ENCODE results near the gene NAT16.
"Not testable (repeated sequence)": the region's sequence is repeated elsewhere in the genome, so short reads cannot be mapped to it uniquely, and the experiment has no call there.

Gene NAT16

DNA sequence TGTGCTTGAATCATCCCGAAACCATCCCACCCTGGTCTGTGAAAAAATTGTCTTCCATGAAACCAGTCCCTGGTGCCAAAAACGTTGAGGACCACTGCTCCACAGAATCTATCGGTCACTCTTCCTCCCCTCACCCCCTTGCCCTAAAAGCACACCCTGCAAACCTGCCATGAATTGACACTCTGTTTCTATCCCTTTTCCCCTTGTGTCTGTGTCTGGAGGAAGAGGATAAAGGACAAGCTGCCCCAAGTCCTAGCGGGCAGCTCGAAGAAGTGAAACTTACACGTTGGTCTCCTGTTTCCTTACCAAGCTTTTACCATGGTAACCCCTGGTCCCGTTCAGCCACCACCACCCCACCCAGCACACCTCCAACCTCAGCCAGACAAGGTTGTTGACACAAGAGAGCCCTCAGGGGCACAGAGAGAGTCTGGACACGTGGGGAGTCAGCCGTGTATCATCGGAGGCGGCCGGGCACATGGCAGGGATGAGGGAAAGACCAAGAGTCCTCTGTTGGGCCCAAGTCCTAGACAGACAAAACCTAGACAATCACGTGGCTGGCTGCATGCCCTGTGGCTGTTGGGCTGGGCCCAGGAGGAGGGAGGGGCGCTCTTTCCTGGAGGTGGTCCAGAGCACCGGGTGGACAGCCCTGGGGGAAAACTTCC, 54.0 kb downstream of the NAT16 start:
- no peak for DNase-seq

DNA sequence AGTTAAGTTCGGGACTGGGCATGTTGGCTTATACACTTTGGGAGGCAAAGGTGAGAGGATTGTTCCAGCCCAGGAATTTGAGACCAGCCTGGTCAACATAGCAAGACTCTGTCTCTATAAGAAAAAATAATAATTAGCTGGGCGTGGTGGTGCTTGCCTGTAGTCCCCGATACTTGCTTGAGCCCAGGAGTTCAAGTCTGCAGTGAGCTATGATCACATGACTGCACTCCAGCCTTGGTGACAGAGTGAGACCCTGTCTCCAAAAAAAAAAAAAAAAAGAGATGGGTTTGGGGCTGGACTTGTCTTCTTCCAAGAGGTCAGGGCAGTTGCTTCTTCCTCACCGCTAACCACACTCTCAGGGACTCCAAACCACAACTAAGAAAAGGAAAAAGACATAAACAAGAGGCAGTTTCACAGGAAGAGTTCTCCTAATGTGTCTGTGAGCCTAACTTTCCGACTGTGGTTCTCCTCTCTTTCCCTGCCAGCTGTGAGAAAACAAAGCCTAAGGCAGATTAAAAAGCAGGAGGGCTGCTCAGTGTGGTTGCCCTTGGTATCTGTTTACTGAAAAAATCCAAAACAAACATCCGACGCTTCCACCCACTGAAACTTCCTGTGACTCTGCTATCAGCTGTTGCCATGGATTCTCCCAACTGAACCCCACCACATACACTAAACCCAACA, 55.6 kb downstream of the NAT16 start:
- DNase-seq, result no peak

DNA sequence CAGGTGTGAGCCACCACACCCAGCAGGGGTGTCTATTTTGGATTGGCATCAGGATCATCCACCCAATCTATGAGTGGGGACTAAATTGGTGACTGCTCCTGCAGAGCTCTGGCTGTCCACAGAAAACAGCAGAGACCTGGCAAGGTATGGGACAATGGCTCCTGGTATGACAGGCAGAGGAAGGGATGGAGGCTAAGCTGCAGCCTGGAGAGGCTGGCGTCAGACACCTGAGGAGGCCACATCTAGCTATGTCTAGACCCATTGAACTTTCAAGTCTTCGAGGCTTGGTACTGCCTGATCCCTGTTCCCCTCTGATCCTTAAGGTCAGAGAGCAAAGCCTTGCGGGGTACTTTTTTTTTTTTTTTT, 56.4 kb downstream of the NAT16 start:
- DNase-seq, result no peak

DNA sequence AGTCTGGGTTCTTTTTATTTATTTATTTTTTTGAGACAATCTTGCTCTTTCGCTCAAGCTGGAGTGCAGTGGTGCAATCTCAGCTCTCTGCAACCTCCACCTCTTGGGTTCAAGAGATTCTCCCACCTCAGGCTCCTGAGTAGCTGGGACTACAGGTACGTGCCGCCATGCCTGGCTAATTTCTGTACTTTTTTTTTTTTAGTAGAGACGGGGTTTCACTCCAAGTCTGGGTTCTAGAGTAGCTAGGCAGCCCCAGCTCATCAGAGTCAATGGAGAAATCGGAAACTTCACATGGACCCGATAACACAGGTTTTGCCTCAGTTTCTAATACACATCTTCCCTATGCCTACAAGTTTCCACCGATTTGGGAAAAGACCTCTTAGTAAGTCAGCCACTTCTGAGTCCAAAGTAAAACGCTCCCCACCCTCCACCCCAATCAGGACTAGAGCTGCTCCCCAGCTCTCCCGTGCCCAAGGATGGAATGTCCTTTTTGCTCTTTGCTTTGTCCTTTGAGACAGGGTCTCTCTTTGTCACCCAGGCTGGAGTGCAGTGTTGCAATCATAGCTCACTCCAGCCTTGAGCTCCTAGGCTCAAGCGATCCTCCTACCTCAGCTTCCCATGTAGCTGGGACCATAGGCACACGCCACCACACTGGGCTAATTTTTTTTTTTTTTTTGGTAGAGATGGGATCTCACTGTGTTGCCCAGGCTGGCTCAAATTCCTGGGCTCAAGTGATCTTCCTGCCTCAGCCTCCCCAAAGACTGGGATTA, 57.0 kb downstream of the NAT16 start:
- DNase-seq, result no peak

DNA sequence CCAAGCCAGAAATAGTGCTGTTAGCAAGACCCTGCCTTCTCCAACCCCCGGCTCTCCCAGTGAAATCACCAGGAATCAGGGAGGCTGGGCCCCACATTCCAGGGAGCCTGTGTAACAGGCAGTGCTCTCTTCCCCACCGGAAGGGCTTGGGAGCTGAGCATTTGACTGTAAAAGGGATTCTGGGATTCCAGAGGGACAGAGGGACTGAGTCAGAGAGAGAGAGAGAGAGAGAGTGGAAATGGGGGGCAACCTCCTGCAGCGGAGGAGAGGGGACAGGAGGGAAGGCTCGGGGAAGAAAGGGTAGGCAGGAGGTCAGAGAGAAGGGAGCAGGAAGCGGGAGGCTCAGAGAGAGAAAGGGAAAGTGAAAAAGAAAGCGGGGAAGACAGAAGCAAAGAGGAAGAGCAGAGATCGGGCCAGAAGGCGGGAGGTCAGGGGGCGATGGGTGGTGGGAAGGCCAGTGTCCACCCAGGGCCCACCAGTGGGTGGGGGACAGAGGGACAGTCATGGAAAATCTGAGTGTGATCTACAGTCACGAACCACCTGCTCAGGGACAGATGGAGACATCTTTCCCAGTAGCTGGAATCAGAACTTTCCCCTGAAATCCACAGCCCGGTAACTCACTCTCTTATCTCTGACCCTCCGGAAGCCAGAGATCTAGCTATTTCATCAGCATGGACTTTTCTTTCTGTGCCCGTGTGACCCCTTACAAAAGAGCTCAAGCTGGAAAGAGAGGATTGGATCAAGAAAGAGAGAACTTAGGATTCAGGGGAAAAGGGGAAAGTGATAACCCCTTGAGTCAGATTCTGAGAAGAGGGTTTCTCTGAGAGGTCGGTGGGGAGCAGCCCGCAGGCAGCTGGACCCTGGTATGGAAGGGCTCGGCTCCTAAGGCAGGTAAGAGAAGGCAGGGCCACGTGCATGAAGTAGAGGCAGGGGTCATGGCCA, 57.8 kb downstream of the NAT16 start:
- DNase-seq, result no peak

DNA sequence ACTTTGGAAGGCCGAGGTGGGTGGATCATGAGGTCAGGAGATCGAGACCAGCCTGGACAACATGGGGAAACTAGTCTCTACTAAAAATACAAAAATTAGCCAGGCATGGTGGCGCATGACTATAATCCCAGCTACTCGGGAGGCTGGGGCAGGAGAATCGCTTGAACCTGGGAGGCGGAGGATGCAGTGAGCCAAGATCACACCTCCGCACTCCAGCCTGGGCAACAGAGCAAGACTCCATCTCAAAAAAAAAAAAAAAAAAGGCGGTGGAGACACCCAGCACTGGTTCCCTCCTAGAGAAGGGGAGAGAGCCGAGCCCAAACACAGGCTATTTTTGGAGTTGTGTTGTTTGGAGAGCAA, 58.5 kb downstream of the NAT16 start:
- not testable (repeated sequence) for DNase-seq

All from NCI-H146 (cell line).